Adrenal gland (tissue), 12 donors: Measurements from ENCODE around the gene POU2F3. TPM values are rescaled to one million over a fixed set of nuclear protein-coding genes. Genes with fewer than 3 reads are reported as not detected.
A peak's percentile ranks its signal among the peaks of the same experiment; 100 is the strongest.

ENCODE experiments used
- DNase-seq, 7 donors: peaks; one replicate each; pipeline ENCODE4 v3.0.0-alpha.2; 2019 to 2020
- H3K27ac ChIP-seq, 5 donors: fragments of 200-600 bp; sonication (generic) in 4 of 5; 1 replicate in 3 of 5; 2 replicates in 2 of 5; pipeline versions ENCODE4 v1.5.1 to v1.8.0; 2016 to 2020; ENCODE audit warnings: mild to moderate bottlenecking in 1 of 5
- H3K27me3 ChIP-seq: fragments of 200-600 bp; 2 replicates; pipeline ENCODE4 v1.8.0; 2021
- H3K36me3 ChIP-seq, 2 donors: fragments of 200-600 bp; replicated peaks in 1 of 2; 1 replicate in 1 of 2; 2 replicates in 1 of 2; pipeline versions ENCODE4 v1.5.1 to v1.8.0; 2018 to 2022
- H3K4me1 ChIP-seq, 2 donors: fragments of 200-600 bp; replicated peaks in 1 of 2; 1 replicate in 1 of 2; 2 replicates in 1 of 2; pipeline versions ENCODE4 v1.5.1 to v1.8.0; 2018 to 2021
- H3K4me3 ChIP-seq, 4 donors: fragments of 200-600 bp; sonication (generic) in 3 of 4; one replicate each; pipeline ENCODE4 v1.5.1; 2016 to 2018
- H3K9me3 ChIP-seq, 3 donors: fragments of 200-600 bp; sonication (generic) in 1 of 3; replicated peaks in 1 of 3; 1 replicate in 2 of 3; 2 replicates in 1 of 3; pipeline versions ENCODE4 v1.5.1 to v1.8.0; 2016 to 2021
- CTCF ChIP-seq, 6 experiments: fragments of 450-650 bp in 4 of 6; fragments of 200-600 bp in 2 of 6; sonication (generic) in 1 of 6; IDR thresholded peaks; 1 replicate in 5 of 6; 2 replicates in 1 of 6; pipeline versions ENCODE4 v1.5.1 to v1.8.0; 2016 to 2021; ENCODE audit warnings: antibody characterized with exemption in 6 of 6, mild to moderate bottlenecking in 2 of 6, moderate library complexity in 1 of 6
- POLR2A ChIP-seq, 2 donors: fragments of 450-650 bp; IDR thresholded peaks; one replicate each; pipeline ENCODE4 v1.6.1; 2017; ENCODE audit warnings: antibody characterized with exemption in 2 of 2, mild to moderate bottlenecking in 2 of 2, moderate library complexity in 1 of 2
- WGBS, 4 donors: extraction: QIAGEN DNeasy Blood & Tissue Kit in 2 of 4; methylation state at CpG; one replicate each; pipeline versions ENCODE4 v1.1.5 to v1.1.7; 2013 to 2017; 5-methylcytosine and 5-hydroxymethylcytosine counted together
- intact Hi-C, 2 donors: fragments of 100-400 bp; cut with DNase I; formaldehyde crosslinking; loops; one replicate each; pipeline versions ENCODE4 v1.14.1 to v1.15.0; 2022 to 2023
- polyA plus RNA-seq, 3 donors: library from polyadenylated mRNA; stranded (reverse); fragments of 200-250 nt in 2 of 3; fragments of 350-450 nt in 1 of 3; fragmentation: Illumina TruSeq in 1 of 3; extraction: RNeasy Lipid Tissue Mini Kit (QIAGEN cat#74804) in 1 of 3; gene quantifications; one replicate each; pipeline ENCODE4 v1.2.3, GENCODE V29; 2013 to 2014
- total RNA-seq, 9 donors: library from RNA; depleted of rRNA in 4 of 9; stranded (reverse); fragments of >200 nt in 4 of 9; fragments of 120-200 nt in 1 of 9; fragmentation: NEBNext Ultra II Directional in 1 of 9; extraction: Animal tissue kit (Norgen Biotek cat#: 25700) in 1 of 9; gene quantifications; one replicate each; pipeline versions ENCODE4 v1.1.0 to v1.2.4, GENCODE V29; 2013 to 2023
- donor health status: healthy with polysubstance abuse.
- donor health status: Bipolar disorder and iron deficiency.
- donor health status: DM: yes; HTN: yes; CAD: no.
- donor health status: DM: no; HTN: no; CAD: no.
- donor health status: DM: no; HTN: no; CAD: no.
- donor health status: DM: yes; HTN: yes; CAD: no.

The POU2F3 gene
- total and polyA plus RNA-seq, 12 donors, result 0.07 to 1.4 (median 0.17) TPM; not detected in 3

DNA sequence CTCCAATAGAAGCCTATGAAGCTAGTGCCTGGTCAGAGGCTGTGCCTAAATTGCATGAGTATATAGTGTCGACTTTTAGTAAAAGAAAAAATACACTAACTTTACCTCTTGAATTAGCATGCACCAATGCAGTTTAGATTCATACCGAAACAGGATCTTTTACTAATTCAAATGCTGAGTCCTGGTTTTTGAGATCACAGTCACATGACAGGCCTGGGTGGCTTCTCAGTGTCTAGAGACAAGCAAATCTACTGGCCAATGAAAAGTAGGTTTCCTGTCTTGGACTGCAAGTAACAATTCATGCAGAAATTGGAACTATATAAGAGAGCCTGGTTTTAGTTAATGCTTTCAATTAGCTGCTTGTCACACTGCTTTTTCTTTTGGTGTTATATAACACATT, 103.5 kb downstream of the POU2F3 start:
- TF ChIP-seq CTCF (IDR thresholded peaks at IDR 0.05), result no peak
- no peak for TF ChIP-seq POLR2A (IDR thresholded peaks at IDR 0.05)
- no peak overlapping the region for H3K4me3 ChIP-seq
- 78 to 84% (median 82%) methylated on average over 2 of the region's 2 CpGs for WGBS, 4 donors
- H3K9me3 ChIP-seq, result no peaks in the 10 kb centered on the region
- H3K4me1 ChIP-seq, result peaks cover 22 to 89% of the 10 kb centered on the region in 2 donors
- no peaks in the 10 kb centered on the region for H3K36me3 ChIP-seq
- H3K27ac ChIP-seq, result no peak overlapping the region
- intact Hi-C loops, result loop anchor here in 1 of 2 donors (10.0 kb wide), 1 partner anchor 51 kb away; no protein-coding TSS in a partner anchor
- H3K27me3 ChIP-seq, result no peaks in the 10 kb centered on the region
- peak in 1 of 7 donors; percentile 39 for DNase-seq

DNA sequence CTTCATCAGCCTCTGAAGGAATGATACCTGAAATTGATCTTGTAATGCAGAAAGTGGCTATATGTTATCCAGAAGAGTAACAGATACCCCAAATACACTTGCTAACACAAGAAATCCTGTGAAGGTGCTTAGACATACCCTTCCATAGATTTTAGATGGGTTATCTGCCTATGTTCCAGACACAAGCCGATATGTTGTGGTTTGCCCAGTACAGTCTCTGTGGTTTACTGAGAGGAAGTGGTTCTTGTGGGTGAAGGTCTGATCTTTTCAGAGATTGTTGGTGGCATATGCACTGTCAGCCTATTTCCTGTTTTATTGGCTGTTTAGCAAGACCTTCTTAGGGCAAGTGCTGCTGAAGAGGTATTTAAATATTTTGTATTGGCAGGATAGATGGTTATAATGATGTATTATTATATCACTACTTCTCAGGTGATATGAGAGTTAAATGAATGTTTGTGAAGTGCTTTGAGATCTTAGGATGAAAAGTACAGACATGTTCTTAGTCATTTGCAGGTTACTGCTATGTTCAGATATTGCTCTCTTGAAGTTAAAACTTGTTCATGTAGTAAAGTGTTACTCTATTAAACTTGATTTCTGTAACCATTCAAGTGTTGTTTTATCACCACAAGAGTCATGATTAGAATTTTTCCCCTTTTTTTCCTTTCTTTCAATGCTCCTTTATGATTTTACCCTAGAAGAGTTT, 104.5 kb downstream of the POU2F3 start:
- 33 to 65% (median 59%) methylated on average over 1 of the region's 1 CpG for WGBS, 4 donors
- no peaks in the 10 kb centered on the region for H3K9me3 ChIP-seq
- H3K4me3 ChIP-seq, result no peak overlapping the region
- intact Hi-C loops, result loop anchor here in 1 of 2 donors (10.0 kb wide), 1 partner anchor 50 kb away; no protein-coding TSS in a partner anchor
- H3K27me3 ChIP-seq, result no peaks in the 10 kb centered on the region
- no peak overlapping the region for H3K27ac ChIP-seq
- H3K4me1 ChIP-seq, result peaks cover 19 to 86% of the 10 kb centered on the region in 2 donors
- no peaks in the 10 kb centered on the region for H3K36me3 ChIP-seq
- DNase-seq, result no peak
- TF ChIP-seq CTCF (IDR thresholded peaks at IDR 0.05) (no peak), POLR2A (IDR thresholded peaks at IDR 0.05) (no peak)

DNA sequence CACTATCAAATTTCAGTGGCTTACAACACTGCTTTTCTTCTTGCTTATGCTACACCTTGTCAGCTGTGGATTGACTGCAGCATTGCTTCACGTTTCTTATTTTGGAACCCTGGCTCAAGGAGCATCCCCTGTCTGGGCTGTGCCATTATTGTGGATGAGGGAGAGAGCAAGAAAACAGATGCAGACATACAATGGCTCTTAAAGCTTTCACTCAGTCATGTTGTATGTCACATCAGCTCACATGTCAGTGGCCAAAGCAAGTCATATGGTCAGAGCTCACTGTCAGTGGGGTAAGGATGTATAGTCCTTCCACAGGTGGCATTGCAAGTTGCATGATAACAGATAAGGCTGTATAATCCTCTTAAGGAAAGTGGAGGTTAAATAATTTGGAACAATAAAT, 106.3 kb downstream of the POU2F3 start:
- intact Hi-C loops, result loop anchor here in 1 of 2 donors (10.0 kb wide), 1 partner anchor 49 kb away; no protein-coding TSS in a partner anchor
- DNase-seq, result no peak
- no peaks in the 10 kb centered on the region for H3K36me3 ChIP-seq
- no peak overlapping the region for H3K4me3 ChIP-seq
- peak overlapping the region in 1 of 5 donors; percentile 11 for H3K27ac ChIP-seq
- no peaks in the 10 kb centered on the region for H3K27me3 ChIP-seq
- no peaks in the 10 kb centered on the region for H3K9me3 ChIP-seq
- TF ChIP-seq CTCF (IDR thresholded peaks at IDR 0.05) (no peak), POLR2A (IDR thresholded peaks at IDR 0.05) (no peak)
- WGBS, 4 donors, result 32 to 48% (median 38%) methylated on average over 1 of the region's 1 CpG
- peaks cover 15 to 73% of the 10 kb centered on the region in 2 donors for H3K4me1 ChIP-seq

- Histone ChIP-seq H3K9me3 (no peaks in the 10 kb centered on the region), H3K27ac (no peak overlapping the region), H3K4me1 (peaks cover 6 to 49% of the 10 kb centered on the region in 2 donors), H3K27me3 (no peaks in the 10 kb centered on the region), H3K36me3 (no peaks in the 10 kb centered on the region), H3K4me3 (no peak overlapping the region)
- intact Hi-C loops, result no loop called here
- no peak for DNase-seq
- TF ChIP-seq POLR2A (IDR thresholded peaks at IDR 0.05) (no peak), CTCF (IDR thresholded peaks at IDR 0.05) (no peak)
These were observed 110.7 kb downstream of the POU2F3 start for GRCh38 chr11:120350637-120351036.
